ENCODE measurements around the gene FAM171A2.
"Not testable (repeated sequence)": the region's sequence is repeated elsewhere in the genome, so short reads cannot be mapped to it uniquely, and the experiment has no call there.

Gene FAM171A2

DNA sequence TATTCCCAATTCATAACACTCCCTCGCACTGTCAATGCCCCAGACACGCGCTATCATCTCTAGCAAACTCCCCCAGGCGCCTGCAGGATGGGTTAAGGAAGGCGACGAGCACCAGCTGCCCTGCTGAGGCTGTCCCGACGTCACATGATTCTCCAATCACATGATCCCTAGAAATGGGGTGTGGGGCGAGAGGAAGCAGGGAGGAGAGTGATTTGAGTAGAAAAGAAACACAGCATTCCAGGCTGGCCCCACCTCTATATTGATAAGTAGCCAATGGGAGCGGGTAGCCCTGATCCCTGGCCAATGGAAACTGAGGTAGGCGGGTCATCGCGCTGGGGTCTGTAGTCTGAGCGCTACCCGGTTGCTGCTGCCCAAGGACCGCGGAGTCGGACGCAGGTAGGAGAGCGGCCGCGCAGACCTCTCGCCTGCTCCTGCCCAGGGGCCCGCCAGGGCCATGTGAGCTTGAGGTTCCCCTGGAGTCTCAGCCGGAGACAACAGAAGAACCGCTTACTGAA lies 18.7 kb downstream of the FAM171A2 start, which contains the start of gene GRN:
Gene GRN, plus strand, starts transcription at position 364 of the 515 bp plus-strand sequence. CDS start 3,863 bp downstream, outside the sequence.
- Mint-ChIP-seq H3K4me1 (peaks cover 26% of the 10 kb centered on the region), H3K4me3 (peak within 1 kb of the TSS; percentile 91), H3K27ac (ENCODE audit: low read depth) (peak within 1 kb of the TSS; percentile 60), H3K27me3 (peaks cover 18% of the 10 kb centered on the region), H3K9me3 (no peaks in the 10 kb centered on the region), H3K36me3 (ENCODE audit: insufficient read depth) (peaks cover 1% of the 10 kb centered on the region)
- peak; percentile 98 for ATAC-seq (replicated peaks; ENCODE audit: extremely low read depth, poor library complexity, severe bottlenecking)
- DNase-seq (ENCODE audit: low spot score in 2 of 2): peak; percentile 67 to 68

DNA sequence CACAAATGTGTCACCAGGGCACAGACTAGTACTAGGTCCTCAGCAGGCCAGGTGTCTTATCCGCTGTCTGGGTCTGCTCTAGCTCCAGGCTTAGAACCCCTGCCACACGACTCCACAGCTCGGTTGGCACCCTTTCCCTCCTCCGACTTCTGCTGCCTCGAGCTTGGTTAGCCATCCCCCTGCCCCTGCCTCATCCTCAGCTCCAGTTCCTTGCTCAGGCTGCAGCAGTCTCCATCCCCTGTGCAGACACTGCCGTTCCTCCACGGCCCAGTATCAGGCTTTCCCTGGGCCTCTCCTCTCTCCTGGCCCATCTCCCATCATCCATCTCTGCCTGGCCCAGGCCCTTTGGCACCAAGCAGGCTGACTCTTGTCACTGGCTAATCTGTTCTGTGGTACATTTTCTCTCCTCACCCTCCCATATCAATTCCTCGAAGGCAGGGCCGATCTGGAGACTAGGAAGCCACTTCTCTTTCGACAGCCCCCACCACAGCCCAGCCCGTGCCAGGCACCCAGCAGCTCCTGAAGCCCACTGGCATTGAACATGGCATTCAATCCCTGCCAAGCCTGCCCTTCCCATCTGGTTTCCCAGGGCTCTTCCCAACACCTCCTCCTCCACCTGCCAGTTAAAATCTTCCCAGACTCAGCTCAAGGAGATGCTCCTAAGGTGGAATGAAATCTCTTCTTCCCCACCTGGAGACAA lies 20.0 kb downstream of the FAM171A2 start:
- DNase-seq (ENCODE audit: low spot score in 2 of 2): no peak
- Mint-ChIP-seq H3K4me3 (no peak overlapping the region), H3K27ac (ENCODE audit: low read depth) (no peak overlapping the region), H3K9me3 (no peaks in the 10 kb centered on the region), H3K4me1 (peaks cover 23% of the 10 kb centered on the region), H3K27me3 (peaks cover 22% of the 10 kb centered on the region), H3K36me3 (ENCODE audit: insufficient read depth) (peaks cover 1% of the 10 kb centered on the region)
- ATAC-seq (replicated peaks; ENCODE audit: extremely low read depth, poor library complexity, severe bottlenecking): no peak

DNA sequence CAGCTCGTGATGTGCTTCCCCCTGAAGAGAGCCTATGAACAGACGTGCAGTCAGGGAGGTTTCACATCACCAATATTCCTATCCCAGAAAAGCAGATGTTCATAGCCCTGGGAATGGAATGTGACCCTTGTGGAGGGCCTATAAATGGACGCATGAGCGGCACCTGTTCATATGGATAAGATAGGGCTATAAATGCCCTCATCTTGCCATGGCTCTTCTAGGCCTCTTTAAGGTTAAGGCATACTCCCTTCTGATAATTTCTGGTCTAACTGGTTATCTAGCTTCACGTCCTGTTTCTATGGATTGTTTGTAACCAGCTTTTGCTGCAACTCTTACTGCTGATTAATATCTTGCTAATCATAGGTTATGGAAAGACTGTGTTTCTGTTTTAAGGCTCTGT lies 23.1 kb downstream of the FAM171A2 start:
- H3K4me3 Mint-ChIP-seq; DNase-seq (ENCODE audit: low spot score in 2 of 2); H3K27ac Mint-ChIP-seq (ENCODE audit: low read depth); ATAC-seq (replicated peaks; ENCODE audit: extremely low read depth, poor library complexity, severe bottlenecking); H3K36me3 Mint-ChIP-seq (ENCODE audit: insufficient read depth); H3K9me3 Mint-ChIP-seq: not testable (repeated sequence)
- Mint-ChIP-seq H3K4me1 (peaks cover 11% of the 10 kb centered on the region), H3K27me3 (peaks cover 38% of the 10 kb centered on the region)

DNA sequence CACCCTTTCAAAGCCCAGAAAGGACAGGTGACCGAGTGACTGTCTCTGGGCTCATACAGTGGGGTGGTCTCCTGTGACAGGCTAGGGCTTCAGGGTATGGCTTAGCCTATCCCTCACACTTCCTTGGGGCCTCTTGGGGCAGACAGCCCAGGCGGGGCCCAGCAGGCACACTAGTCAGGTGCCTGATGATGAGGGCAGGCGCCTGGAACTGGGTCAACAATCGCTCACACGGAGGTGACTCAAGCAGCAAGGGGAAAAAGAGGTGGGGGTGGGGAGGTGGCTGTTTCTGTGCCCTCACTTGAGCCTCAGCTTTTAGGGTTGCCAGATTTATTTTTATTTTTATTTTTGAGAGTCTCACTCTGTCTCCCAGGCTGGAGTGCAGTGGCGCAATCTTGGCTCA lies 25.0 kb downstream of the FAM171A2 start:
- Mint-ChIP-seq H3K9me3 (no peaks in the 10 kb centered on the region), H3K27me3 (peaks cover 38% of the 10 kb centered on the region), H3K4me1 (no peaks in the 10 kb centered on the region), H3K4me3 (no peak overlapping the region), H3K36me3 (ENCODE audit: insufficient read depth) (no peaks in the 10 kb centered on the region), H3K27ac (ENCODE audit: low read depth) (no peak overlapping the region)
- DNase-seq (ENCODE audit: low spot score in 2 of 2) (no peak), ATAC-seq (replicated peaks; ENCODE audit: extremely low read depth, poor library complexity, severe bottlenecking) (no peak)

DNA sequence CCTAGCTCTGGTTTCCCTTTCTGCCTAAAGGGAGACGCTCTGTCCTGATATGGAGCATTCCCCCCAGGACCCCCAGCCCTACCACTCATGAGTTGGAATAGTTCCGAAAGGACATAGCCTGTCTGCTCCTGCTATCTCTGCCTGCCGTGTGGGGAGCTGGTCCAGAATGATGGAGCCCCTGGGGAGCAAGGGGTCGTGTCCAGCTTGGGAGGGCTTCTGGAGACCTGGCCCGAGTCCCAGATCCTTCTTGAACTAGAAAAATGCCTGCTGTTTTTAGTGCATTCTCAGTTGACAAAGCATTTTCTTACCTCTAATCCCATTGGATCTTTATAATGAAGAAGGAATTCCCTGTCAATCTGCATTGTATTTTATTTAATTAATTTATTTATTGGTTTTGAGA lies 27.7 kb downstream of the FAM171A2 start:
- Mint-ChIP-seq H3K4me1 (peaks cover 6% of the 10 kb centered on the region), H3K27me3 (peaks cover 30% of the 10 kb centered on the region), H3K36me3 (ENCODE audit: insufficient read depth) (no peaks in the 10 kb centered on the region), H3K9me3 (no peaks in the 10 kb centered on the region), H3K27ac (ENCODE audit: low read depth) (no peak overlapping the region), H3K4me3 (no peak overlapping the region)
- ATAC-seq (replicated peaks; ENCODE audit: extremely low read depth, poor library complexity, severe bottlenecking): no peak
- no peak for DNase-seq (ENCODE audit: low spot score in 2 of 2)

DNA sequence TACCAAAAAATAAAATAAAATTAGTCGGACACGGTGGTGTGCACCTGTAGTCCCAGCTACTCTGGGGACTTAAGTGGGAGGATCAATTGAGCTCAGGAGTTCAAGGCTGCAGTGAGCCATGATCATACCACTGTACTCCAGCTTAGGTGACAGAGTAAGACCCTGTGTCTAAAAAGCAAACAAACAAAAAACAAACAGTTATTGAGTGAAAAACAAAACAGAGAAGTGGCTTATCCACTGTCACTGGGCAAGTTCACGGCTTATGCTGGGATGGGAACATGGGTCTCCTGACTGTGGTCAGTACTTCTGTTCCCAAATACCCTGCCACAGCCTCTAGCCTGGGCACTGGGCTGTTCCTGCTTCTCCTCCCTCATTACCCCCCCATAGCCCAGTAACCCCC lies 28.1 kb downstream of the FAM171A2 start:
- no peak for ATAC-seq (replicated peaks; ENCODE audit: extremely low read depth, poor library complexity, severe bottlenecking)

DNA sequence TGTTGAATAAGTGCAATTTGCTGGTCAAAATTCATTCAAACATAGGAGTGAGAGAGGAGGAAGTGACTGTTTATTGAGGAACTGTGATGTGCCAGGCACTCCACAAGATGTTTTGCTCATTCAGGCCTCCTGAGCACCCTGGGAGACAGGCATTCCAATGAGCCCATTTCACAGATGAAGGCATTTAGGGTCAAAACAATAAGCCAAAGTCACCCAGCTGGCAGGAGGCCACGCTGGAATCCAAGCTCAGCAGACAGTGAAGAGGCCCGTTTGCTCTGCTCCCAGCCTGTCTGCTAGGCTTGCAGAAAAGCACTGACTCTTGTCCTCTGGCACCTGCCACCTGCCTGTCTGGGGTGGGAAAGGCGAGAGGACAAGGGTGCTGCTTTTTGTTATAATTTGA lies 28.9 kb downstream of the FAM171A2 start:
- no peak overlapping the region for H3K4me3 Mint-ChIP-seq
- ATAC-seq (replicated peaks; ENCODE audit: extremely low read depth, poor library complexity, severe bottlenecking) (no peak), DNase-seq (ENCODE audit: low spot score in 2 of 2) (no peak)
- no peak overlapping the region for H3K27ac Mint-ChIP-seq (ENCODE audit: low read depth)
- peaks cover 6% of the 10 kb centered on the region for H3K4me1 Mint-ChIP-seq
- H3K27me3 Mint-ChIP-seq: peaks cover 19% of the 10 kb centered on the region
- H3K36me3 Mint-ChIP-seq (ENCODE audit: insufficient read depth): no peaks in the 10 kb centered on the region
- H3K9me3 Mint-ChIP-seq: no peaks in the 10 kb centered on the region

More for the DNA sequence above, 28.1 kb downstream of the FAM171A2 start:
- H3K27me3 Mint-ChIP-seq: peaks cover 26% of the 10 kb centered on the region
- H3K27ac Mint-ChIP-seq (ENCODE audit: low read depth): no peak overlapping the region
- H3K36me3 Mint-ChIP-seq (ENCODE audit: insufficient read depth): no peaks in the 10 kb centered on the region
- no peak for DNase-seq (ENCODE audit: low spot score in 2 of 2)
- no peak overlapping the region for H3K4me3 Mint-ChIP-seq
- H3K9me3 Mint-ChIP-seq: no peaks in the 10 kb centered on the region
- H3K4me1 Mint-ChIP-seq: peaks cover 6% of the 10 kb centered on the region

DNA sequence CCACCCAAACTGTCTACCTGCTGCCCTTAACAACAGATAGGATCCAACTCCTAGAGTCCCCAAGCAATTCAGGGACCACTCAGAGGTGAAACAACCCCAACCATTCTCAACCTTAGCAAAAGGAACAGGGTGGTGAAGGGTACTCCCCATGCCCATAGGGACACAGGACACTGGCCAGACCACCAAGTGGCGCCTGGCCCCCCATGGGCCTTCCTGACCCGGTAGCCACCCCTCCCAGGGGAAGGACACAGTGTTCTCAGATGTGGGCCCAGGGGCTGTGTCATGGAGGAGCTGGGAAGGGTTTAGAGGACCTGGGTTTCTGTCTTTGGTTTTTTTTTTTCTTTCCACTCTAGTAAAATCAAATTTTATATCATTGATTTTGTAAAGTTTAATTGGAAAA lies 29.3 kb downstream of the FAM171A2 start:
- Mint-ChIP-seq H3K27ac (ENCODE audit: low read depth) (no peak overlapping the region), H3K4me1 (peaks cover 6% of the 10 kb centered on the region), H3K36me3 (ENCODE audit: insufficient read depth) (no peaks in the 10 kb centered on the region), H3K4me3 (no peak overlapping the region), H3K9me3 (no peaks in the 10 kb centered on the region), H3K27me3 (peaks cover 19% of the 10 kb centered on the region)
- DNase-seq (ENCODE audit: low spot score in 2 of 2): no peak
- ATAC-seq (replicated peaks; ENCODE audit: extremely low read depth, poor library complexity, severe bottlenecking): no peak

DNA sequence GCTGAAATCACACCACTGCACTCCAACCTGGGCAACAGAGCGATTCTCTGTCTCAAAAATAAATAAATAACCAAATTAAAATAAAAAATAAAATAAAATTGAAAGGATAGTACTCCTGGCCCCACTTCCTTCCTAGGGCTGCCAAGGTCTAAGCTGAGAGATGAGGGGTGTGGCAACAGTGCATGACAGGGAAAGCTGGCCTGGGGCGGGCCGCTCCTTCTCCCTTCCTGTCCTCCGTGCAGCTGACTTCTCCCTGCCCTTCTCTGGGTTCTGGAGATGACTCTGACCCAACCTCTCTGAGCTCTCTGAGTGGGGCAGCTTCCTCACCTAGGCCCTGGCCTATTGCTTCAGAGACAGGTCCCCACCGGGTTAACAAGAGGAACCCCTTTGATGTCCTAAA lies 30.3 kb downstream of the FAM171A2 start:
- no peak overlapping the region for H3K27ac Mint-ChIP-seq (ENCODE audit: low read depth)
- no peak for DNase-seq (ENCODE audit: low spot score in 2 of 2)
- no peaks in the 10 kb centered on the region for H3K36me3 Mint-ChIP-seq (ENCODE audit: insufficient read depth)
- no peak for ATAC-seq (replicated peaks; ENCODE audit: extremely low read depth, poor library complexity, severe bottlenecking)
- H3K4me1 Mint-ChIP-seq: peaks cover 6% of the 10 kb centered on the region
- H3K4me3 Mint-ChIP-seq: no peak overlapping the region
- H3K27me3 Mint-ChIP-seq: peaks cover 13% of the 10 kb centered on the region
- H3K9me3 Mint-ChIP-seq: no peaks in the 10 kb centered on the region

DNA sequence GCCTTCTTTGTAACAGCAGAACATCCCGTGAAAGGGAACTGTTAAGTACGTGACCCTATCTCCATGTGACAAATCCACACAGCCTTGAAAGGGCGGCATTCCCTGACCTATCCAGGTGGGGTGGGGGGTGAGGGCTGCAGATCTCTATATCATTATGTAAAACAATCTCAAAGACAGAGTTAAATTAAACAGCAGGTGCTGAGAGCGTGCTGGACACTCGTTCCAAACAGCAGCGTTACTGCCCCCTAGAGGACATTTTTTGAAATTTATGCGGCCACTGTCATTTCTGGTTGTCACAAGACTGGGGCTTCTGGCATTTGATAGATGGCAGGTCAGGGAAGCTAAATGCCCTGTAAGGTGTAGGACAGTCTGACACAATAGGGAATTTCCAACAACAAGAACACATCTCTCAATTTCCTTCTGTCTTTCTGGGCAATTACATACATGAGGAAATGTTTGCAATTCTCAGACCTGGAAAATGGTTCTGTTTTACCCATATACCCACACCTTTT lies 32.3 kb downstream of the FAM171A2 start:
- ATAC-seq (replicated peaks; ENCODE audit: extremely low read depth, poor library complexity, severe bottlenecking) (no peak), DNase-seq (ENCODE audit: low spot score in 2 of 2) (peak; percentile 51 to 64)
- no peaks in the 10 kb centered on the region for H3K9me3 Mint-ChIP-seq
- no peak overlapping the region for H3K27ac Mint-ChIP-seq (ENCODE audit: low read depth)
- H3K4me3 Mint-ChIP-seq: no peak overlapping the region
- H3K4me1 Mint-ChIP-seq: peaks cover 10% of the 10 kb centered on the region
- H3K27me3 Mint-ChIP-seq: no peaks in the 10 kb centered on the region
- peaks cover under 1% of the 10 kb centered on the region for H3K36me3 Mint-ChIP-seq (ENCODE audit: insufficient read depth)

DNA sequence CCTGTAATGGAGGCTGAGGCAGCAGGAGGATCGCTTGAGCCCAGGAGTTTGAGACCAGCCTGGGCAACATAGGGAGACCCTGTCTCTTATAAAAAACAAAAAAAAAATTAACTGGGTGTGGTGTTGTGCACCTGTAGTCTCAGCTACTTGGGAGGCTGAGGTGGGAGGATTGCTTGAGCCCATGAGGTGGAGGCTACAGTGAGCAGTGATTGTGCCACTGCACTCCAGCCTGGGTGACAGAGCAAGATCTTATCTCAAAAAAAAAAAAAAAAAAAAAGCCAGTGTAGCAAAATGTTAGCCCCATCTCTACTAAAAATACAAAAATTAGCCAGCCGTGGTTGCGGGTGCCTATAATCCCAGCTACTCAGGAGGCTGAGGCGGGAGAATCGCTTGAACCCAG lies 33.4 kb downstream of the FAM171A2 start:
- H3K4me3 Mint-ChIP-seq; H3K27ac Mint-ChIP-seq (ENCODE audit: low read depth); H3K9me3 Mint-ChIP-seq; H3K27me3 Mint-ChIP-seq; H3K36me3 Mint-ChIP-seq (ENCODE audit: insufficient read depth); DNase-seq (ENCODE audit: low spot score in 2 of 2); ATAC-seq (replicated peaks; ENCODE audit: extremely low read depth, poor library complexity, severe bottlenecking): not testable (repeated sequence)
- H3K4me1 Mint-ChIP-seq: peaks cover 10% of the 10 kb centered on the region

DNA sequence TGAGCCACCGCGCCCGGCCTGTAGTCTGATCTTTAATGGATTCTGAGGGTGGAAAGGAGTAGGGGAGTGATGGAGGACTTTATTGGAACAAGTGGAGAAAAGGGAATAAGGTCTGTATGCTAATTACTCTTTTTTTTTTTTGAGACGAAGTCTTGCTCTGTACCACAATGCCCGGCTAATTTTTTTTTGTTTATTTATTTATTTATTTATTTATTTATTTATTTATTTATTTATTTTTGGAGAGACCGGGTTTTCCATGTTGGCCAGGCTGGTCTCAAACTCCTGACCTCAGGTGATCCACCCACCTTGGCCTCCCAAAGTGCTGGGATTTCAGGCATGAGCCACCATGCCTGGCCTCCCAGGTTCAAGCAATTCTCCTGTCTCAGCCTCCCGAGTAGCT lies 34.1 kb downstream of the FAM171A2 start:
- ATAC-seq (replicated peaks; ENCODE audit: extremely low read depth, poor library complexity, severe bottlenecking); H3K27ac Mint-ChIP-seq (ENCODE audit: low read depth); DNase-seq (ENCODE audit: low spot score in 2 of 2); H3K27me3 Mint-ChIP-seq; H3K4me3 Mint-ChIP-seq; H3K9me3 Mint-ChIP-seq: not testable (repeated sequence)
- peaks cover 13% of the 10 kb centered on the region for H3K36me3 Mint-ChIP-seq (ENCODE audit: insufficient read depth)
- peaks cover 10% of the 10 kb centered on the region for H3K4me1 Mint-ChIP-seq
